Kidney (tissue), 22 donors: Measurements from ENCODE around the gene RPL10. TPM values are rescaled to one million over a fixed set of nuclear protein-coding genes. Genes with fewer than 3 reads are reported as not detected.

Experiments
- DNase-seq, 5 donors: peaks; one replicate each; pipeline ENCODE4 v3.0.0-alpha.2; 2013 to 2020
- FAIRE-seq: peaks from 2 replicates; lab custom pipeline; 2012; peaks lifted over from hg19 to GRCh38; lab: Jason Lieb, UNC
- H3K27ac ChIP-seq, 2 donors: one replicate each; pipeline ENCODE4 v1.7.0; 2013; ENCODE audit warnings: low read depth in 2 of 2, low read length in 2 of 2, inconsistent platforms in 1 of 2
- H3K27me3 ChIP-seq: one replicate; pipeline ENCODE4 v1.7.1; 2013; ENCODE audit warnings: low read length, inconsistent platforms; ENCODE audit not compliant: control insufficient read depth, insufficient read depth
- H3K36me3 ChIP-seq, 3 donors: one replicate each; pipeline versions ENCODE4 v1.7.0 to v1.7.1; 2013; ENCODE audit warnings: low read length in 3 of 3, control low read depth in 1 of 3, inconsistent platforms in 1 of 3; ENCODE audit not compliant: insufficient read depth in 3 of 3, control insufficient read depth in 2 of 3
- H3K4me1 ChIP-seq, 3 donors: one replicate each; pipeline versions ENCODE4 v1.7.0 to v1.7.1; 2013; ENCODE audit warnings: low read length in 3 of 3, inconsistent platforms in 1 of 3, low read depth in 1 of 3; ENCODE audit not compliant: control insufficient read depth in 2 of 3, insufficient read depth in 2 of 3
- H3K4me3 ChIP-seq, 3 donors: one replicate each; pipeline versions ENCODE4 v1.7.0 to v1.8.1; 2013; ENCODE audit warnings: low read length in 3 of 3, control low read depth in 1 of 3, inconsistent platforms in 1 of 3
- H3K9ac ChIP-seq, 3 donors: one replicate each; pipeline versions ENCODE4 v1.7.0 to v1.7.1; 2013; ENCODE audit warnings: low read length in 3 of 3, control low read depth in 1 of 3, inconsistent platforms in 1 of 3
- H3K9me3 ChIP-seq, 3 donors: one replicate each; pipeline versions ENCODE4 v1.7.0 to v1.7.1; 2013; ENCODE audit warnings: low read length in 3 of 3, control low read depth in 1 of 3, inconsistent platforms in 1 of 3; ENCODE audit not compliant: control insufficient read depth in 2 of 3, insufficient read depth in 1 of 3
- intact Hi-C: fragments of 100-400 bp; cut with DNase I; formaldehyde crosslinking; loops from one replicate; pipeline ENCODE4 v1.11.1; 2022
- long read RNA-seq, 10 donors: library from polyadenylated mRNA in 1 of 10; unstranded in 1 of 10; transcript quantifications; one replicate each; pipeline ENCODE4 v2.0.0 and lab custom pipeline, GENCODE V29; 2021 to 2026
- polyA plus RNA-seq: library from polyadenylated mRNA; stranded (reverse); fragments of 350-450 nt; fragmentation: Illumina TruSeq; extraction: RNeasy Lipid Tissue Mini Kit (QIAGEN cat#74804); gene quantifications from one replicate; pipeline ENCODE4 v1.2.3, GENCODE V29; 2014; ENCODE audit warnings: low read depth, low replicate concordance; ENCODE audit not compliant: insufficient read depth
- total RNA-seq: library from RNA; stranded (reverse); fragmentation: NEBNext Ultra II Directional; extraction: Animal tissue kit (Norgen Biotek cat#: 25700); gene quantifications from one replicate; pipeline ENCODE4 v1.2.1, GENCODE V29; 2021
- TF ChIP-seq, protein P1 (sequence below): IDR thresholded peaks from 3 replicates; pipeline ENCODE4 v1.5.1; 2012; ENCODE audit warnings: mild to moderate bottlenecking, moderate library complexity, borderline replicate concordance; ENCODE audit not compliant: insufficient read depth; ENCODE audit errors: extremely low read depth
- donor health status: control.
- donor health status: control.
- donor health status: control.
- donor health status: control.
- donor health status: control.
- donor health status: DM: yes; HTN: yes; CAD: no.
- donor health status: Normal renal cell carcinoma (clear cell type).

Gene RPL10
- 2,684 TPM for total RNA-seq
- 2,858 TPM for polyA plus RNA-seq
- long read RNA-seq, donor 1, transcript RPL10-204 (7 exons, 2,318 nt) = minor isoform, 22 of 579 reads
- long read RNA-seq, donor 1, transcript RPL10-211 (5 exons, 802 nt) = minor isoform, 16 of 579 reads
- long read RNA-seq, donor 1, transcript RPL10-201 (6 exons, 2,278 nt) = major isoform, 335 of 579 reads
- long read RNA-seq, donor 1, transcript RPL10-207 (7 exons, 657 nt) = minor isoform, 6 of 579 reads
- long read RNA-seq, donor 1, partial matches to known transcripts = 196 of 579 reads
- long read RNA-seq, donor 1, other reads (novel, unspliced or antisense) = 0 of 579 reads
- long read RNA-seq, donor 2, transcript RPL10-207 (7 exons, 657 nt) = minor isoform, 10 of 908 reads
- long read RNA-seq, donor 2, transcript RPL10-201 (6 exons, 2,278 nt) = major isoform, 560 of 908 reads
- long read RNA-seq, donor 2, transcript RPL10-204 (7 exons, 2,318 nt) = minor isoform, 22 of 908 reads
- long read RNA-seq, donor 2, transcript RPL10-211 (5 exons, 802 nt) = minor isoform, 20 of 908 reads
- long read RNA-seq, donor 2, partial matches to known transcripts = 288 of 908 reads
- long read RNA-seq, donor 2, other reads (novel, unspliced or antisense) = 0 of 908 reads
- long read RNA-seq, donor 3, transcript RPL10-207 (7 exons, 657 nt) = minor isoform, 12 of 1,009 reads
- long read RNA-seq, donor 3, transcript RPL10-211 (5 exons, 802 nt) = minor isoform, 19 of 1,009 reads
- long read RNA-seq, donor 3, transcript RPL10-204 (7 exons, 2,318 nt) = minor isoform, 34 of 1,009 reads
- long read RNA-seq, donor 3, transcript RPL10-201 (6 exons, 2,278 nt) = major isoform, 660 of 1,009 reads
- long read RNA-seq, donor 3, partial matches to known transcripts = 273 of 1,009 reads
- long read RNA-seq, donor 3, other reads (novel, unspliced or antisense) = 5 of 1,009 reads
- long read RNA-seq, donor 4, transcript RPL10-211 (5 exons, 802 nt) = minor isoform, 18 of 506 reads
- long read RNA-seq, donor 4, transcript RPL10-201 (6 exons, 2,278 nt) = major isoform, 314 of 506 reads
- long read RNA-seq, donor 4, transcript RPL10-204 (7 exons, 2,318 nt) = minor isoform, 16 of 506 reads
- long read RNA-seq, donor 4, partial matches to known transcripts = 152 of 506 reads
- long read RNA-seq, donor 4, other reads (novel, unspliced or antisense) = 0 of 506 reads
- long read RNA-seq, donor 5, transcript RPL10-201 (6 exons, 2,278 nt) = major isoform, 41 of 45 reads
- long read RNA-seq, donor 5, partial matches to known transcripts = 0 of 45 reads
- long read RNA-seq, donor 5, other reads (novel, unspliced or antisense) = 0 of 45 reads
- long read RNA-seq, donor 6, transcript RPL10-201 (6 exons, 2,278 nt) = major isoform, 2,606 of 4,254 reads
- long read RNA-seq, donor 6, transcript RPL10-204 (7 exons, 2,318 nt) = minor isoform, 75 of 4,254 reads
- long read RNA-seq, donor 6, transcript RPL10-211 (5 exons, 802 nt) = minor isoform, 37 of 4,254 reads
- long read RNA-seq, donor 6, transcript RPL10-207 (7 exons, 657 nt) = minor isoform, 39 of 4,254 reads
- long read RNA-seq, donor 6, partial matches to known transcripts = 1,453 of 4,254 reads
- long read RNA-seq, donor 6, other reads (novel, unspliced or antisense) = 40 of 4,254 reads
- long read RNA-seq, donor 7, transcript RPL10-201 (6 exons, 2,278 nt) = major isoform, 655 of 752 reads
- long read RNA-seq, donor 7, transcript RPL10-204 (7 exons, 2,318 nt) = minor isoform, 24 of 752 reads
- long read RNA-seq, donor 7, partial matches to known transcripts = 61 of 752 reads
- long read RNA-seq, donor 7, other reads (novel, unspliced or antisense) = 5 of 752 reads
- long read RNA-seq, donor 8, transcript RPL10-211 (5 exons, 802 nt) = minor isoform, 22 of 1,285 reads
- long read RNA-seq, donor 8, transcript RPL10-207 (7 exons, 657 nt) = minor isoform, 11 of 1,285 reads
- long read RNA-seq, donor 8, transcript RPL10-201 (6 exons, 2,278 nt) = major isoform, 826 of 1,285 reads
- long read RNA-seq, donor 8, transcript RPL10-204 (7 exons, 2,318 nt) = minor isoform, 21 of 1,285 reads
- long read RNA-seq, donor 8, partial matches to known transcripts = 386 of 1,285 reads
- long read RNA-seq, donor 8, other reads (novel, unspliced or antisense) = 15 of 1,285 reads
- long read RNA-seq, donor 9, transcript RPL10-204 (7 exons, 2,318 nt) = minor isoform, 19 of 422 reads
- long read RNA-seq, donor 9, transcript RPL10-201 (6 exons, 2,278 nt) = major isoform, 239 of 422 reads
- long read RNA-seq, donor 9, transcript RPL10-211 (5 exons, 802 nt) = minor isoform, 18 of 422 reads
- long read RNA-seq, donor 9, partial matches to known transcripts = 142 of 422 reads
- long read RNA-seq, donor 9, other reads (novel, unspliced or antisense) = 0 of 422 reads
- long read RNA-seq, donor 10, transcript RPL10-204 (7 exons, 2,318 nt) = minor isoform, 22 of 607 reads
- long read RNA-seq, donor 10, transcript RPL10-211 (5 exons, 802 nt) = minor isoform, 23 of 607 reads
- long read RNA-seq, donor 10, transcript RPL10-201 (6 exons, 2,278 nt) = major isoform, 255 of 607 reads
- long read RNA-seq, donor 10, transcript RPL10-216 (5 exons, 1,369 nt) = minor isoform, 5 of 607 reads
- long read RNA-seq, donor 10, partial matches to known transcripts = 295 of 607 reads
- long read RNA-seq, donor 10, other reads (novel, unspliced or antisense) = 0 of 607 reads

DNA sequence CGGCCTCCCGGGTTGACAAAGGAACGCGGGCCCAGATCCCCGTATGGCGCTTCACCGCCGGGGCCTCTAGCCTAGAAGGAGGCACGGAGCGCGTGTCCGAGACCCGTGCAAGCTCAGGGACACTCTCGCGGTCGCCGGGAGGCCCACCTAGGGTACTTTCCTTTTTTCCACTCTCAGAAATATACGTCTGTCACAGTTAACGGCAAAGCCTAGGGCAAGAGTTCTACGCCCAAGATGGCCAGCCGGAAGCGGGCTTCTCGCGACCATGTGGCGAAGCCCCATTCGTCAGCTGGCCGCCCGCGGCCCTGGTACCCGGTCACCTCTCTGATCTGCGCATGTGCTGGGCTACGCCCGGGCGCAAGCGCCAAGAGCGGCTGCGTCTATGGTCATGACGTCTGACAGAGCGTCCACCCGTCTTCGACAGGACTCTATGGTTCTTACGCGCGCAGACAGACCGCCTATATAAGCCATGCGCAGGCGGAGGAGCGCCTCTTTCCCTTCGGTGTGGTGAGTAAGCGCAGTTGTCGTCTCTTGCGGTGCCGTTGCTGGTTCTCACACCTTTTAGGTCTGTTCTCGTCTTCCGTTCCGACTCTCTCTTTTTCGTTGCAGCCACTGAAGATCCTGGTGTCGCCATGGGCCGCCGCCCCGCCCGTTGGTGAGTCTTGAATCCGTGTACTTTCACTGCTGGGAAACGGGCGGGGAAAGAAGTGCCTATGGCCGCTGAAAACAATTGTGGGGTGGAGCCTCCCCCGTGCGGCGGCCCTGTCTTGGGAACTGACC lies at the start of gene RPL10:
RPL10 (plus strand) TSS at position 490 of the 780 bp plus-strand sequence; CDS start at position 633, 143 bp downstream.
- Histone ChIP-seq H3K4me3 (peak within 1 kb of the TSS; percentile 90 to 93 (median 92)), H3K27me3 (no peaks in the 10 kb centered on the region), H3K27ac (peak within 1 kb of the TSS; percentile 96 to 98), H3K9ac (peak within 1 kb of the TSS; percentile 95 to 99 (median 95)), H3K9me3 (no peaks in the 10 kb centered on the region), H3K4me1 (peaks cover 0 to 21% (median 7%) of the 10 kb centered on the region in 3 donors), H3K36me3 (peaks cover 2 to 15% (median 8%) of the 10 kb centered on the region in 3 donors)
- FAIRE-seq (peak; percentile 66), DNase-seq (peak; percentile 96 to 98 (median 97))
- intact Hi-C loops = no loop called here
- TF ChIP-seq, protein P1, sequence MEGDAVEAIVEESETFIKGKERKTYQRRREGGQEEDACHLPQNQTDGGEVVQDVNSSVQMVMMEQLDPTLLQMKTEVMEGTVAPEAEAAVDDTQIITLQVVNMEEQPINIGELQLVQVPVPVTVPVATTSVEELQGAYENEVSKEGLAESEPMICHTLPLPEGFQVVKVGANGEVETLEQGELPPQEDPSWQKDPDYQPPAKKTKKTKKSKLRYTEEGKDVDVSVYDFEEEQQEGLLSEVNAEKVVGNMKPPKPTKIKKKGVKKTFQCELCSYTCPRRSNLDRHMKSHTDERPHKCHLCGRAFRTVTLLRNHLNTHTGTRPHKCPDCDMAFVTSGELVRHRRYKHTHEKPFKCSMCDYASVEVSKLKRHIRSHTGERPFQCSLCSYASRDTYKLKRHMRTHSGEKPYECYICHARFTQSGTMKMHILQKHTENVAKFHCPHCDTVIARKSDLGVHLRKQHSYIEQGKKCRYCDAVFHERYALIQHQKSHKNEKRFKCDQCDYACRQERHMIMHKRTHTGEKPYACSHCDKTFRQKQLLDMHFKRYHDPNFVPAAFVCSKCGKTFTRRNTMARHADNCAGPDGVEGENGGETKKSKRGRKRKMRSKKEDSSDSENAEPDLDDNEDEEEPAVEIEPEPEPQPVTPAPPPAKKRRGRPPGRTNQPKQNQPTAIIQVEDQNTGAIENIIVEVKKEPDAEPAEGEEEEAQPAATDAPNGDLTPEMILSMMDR = no peak

GRCh38 chrX:154348646-154349358 lies 49.4 kb upstream of the RPL10 start:
- H3K4me3 ChIP-seq = no peak overlapping the region
- no peak overlapping the region for H3K27ac ChIP-seq
- no peak for FAIRE-seq
- no peaks in the 10 kb centered on the region for H3K27me3 ChIP-seq
- H3K9me3 ChIP-seq = no peaks in the 10 kb centered on the region
- no peaks in the 10 kb centered on the region for H3K4me1 ChIP-seq
- intact Hi-C loops = no loop called here
- peak in 1 of 5 donors; percentile 78 for DNase-seq
- no peak overlapping the region for H3K9ac ChIP-seq
- peaks cover 0 to 17% (median 5%) of the 10 kb centered on the region in 3 donors for H3K36me3 ChIP-seq
- TF ChIP-seq, protein P1 = no peak
